ENCODE data around the gene ALG5.
A peak's percentile ranks its signal among the peaks of the same experiment; 100 is the strongest.

Gene ALG5, protein sequence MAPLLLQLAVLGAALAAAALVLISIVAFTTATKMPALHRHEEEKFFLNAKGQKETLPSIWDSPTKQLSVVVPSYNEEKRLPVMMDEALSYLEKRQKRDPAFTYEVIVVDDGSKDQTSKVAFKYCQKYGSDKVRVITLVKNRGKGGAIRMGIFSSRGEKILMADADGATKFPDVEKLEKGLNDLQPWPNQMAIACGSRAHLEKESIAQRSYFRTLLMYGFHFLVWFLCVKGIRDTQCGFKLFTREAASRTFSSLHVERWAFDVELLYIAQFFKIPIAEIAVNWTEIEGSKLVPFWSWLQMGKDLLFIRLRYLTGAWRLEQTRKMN

DNA sequence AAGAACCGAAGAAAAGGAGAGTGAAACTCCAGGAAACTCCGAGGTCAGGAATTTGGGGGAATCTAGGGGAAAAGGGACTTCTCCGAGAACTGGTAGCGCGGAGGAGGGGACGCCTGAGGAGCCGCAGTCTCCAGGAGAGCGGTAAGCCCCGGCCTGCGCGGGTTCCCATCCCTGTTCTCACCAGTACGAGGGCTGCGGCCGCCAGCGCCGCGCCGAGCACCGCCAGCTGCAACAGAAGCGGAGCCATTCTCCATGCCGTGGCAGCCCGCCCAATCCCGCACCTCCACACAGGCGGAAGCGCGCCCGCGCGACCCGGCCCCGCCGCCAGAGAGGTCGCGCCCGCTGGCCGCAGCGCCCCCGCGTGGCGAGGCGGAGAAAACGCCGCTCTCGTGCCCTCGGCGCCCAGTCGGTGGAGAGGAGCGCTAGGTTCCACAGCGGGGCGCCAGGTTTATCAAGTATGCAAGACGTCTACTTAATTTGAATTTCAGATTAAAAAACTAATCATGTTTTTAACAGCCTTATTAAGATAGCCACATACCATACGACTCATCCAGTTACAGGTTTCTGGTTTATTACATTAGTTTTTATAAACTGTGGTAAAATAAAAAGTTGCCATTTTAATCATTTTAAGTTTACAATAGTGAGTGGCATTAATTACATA, at the start of gene ALG5:
TSS of gene ALG5 (minus strand) at position 287 of the 661 bp plus-strand sequence. CDS start at position 247, 40 bp downstream.
- peak; percentile 79 for DNase-seq

DNA sequence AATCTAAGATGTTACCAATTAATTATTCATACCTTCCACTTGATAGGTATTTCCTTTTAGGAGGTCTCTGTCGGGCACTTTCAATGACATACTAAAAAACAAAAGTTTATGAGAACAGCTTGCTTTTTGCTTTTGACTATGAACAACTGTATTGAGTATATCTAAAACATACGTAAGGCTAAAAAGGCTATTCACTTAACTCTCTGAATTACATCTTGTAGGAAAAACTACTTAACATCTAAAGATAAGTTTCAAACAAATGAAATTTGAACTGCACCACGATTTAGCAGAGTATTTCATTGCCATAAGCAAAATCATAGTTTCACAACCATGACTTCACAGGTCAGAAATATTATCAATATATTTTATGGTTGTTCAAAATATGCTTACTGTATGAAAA, 48.7 kb upstream of the ALG5 start:
- no peak for DNase-seq

DNA sequence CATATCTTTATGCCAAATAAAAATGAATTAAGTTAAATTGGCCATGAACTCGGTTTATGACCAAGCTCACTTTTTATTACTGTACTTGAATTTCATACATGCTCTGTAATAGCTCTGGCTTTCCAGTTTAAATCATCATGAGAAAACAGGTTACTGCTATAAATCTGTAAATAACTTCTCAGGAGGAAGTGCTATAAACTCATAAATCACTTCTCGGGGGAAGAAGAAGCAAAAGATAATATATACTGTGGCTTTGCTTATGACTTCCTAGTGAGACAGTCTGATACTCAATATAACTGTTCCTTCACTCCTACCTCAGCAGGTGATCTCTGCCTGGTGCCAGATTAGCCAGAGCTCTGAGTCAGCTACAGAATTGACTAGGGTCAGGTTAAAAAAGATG, 47.9 kb upstream of the ALG5 start:
- no peak for DNase-seq

DNA sequence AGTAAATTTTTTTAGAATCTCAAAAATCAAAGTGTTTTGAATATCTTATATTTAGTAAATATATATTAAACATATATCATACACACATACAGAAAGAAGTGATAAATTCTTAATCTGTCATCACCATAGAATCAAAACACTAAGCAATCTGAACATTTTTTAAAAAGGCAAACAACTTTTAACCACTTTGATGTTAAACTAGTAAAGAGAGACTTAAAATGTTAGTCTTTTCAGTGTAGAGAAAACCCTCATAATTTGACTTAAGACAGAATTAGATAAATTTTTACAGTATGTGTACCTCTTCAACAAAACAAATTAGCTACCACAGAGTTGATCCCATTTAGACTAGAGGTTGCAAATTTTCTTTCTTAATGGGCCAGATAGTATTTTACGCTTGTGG, 46.9 kb upstream of the ALG5 start:
- no peak for DNase-seq

DNA sequence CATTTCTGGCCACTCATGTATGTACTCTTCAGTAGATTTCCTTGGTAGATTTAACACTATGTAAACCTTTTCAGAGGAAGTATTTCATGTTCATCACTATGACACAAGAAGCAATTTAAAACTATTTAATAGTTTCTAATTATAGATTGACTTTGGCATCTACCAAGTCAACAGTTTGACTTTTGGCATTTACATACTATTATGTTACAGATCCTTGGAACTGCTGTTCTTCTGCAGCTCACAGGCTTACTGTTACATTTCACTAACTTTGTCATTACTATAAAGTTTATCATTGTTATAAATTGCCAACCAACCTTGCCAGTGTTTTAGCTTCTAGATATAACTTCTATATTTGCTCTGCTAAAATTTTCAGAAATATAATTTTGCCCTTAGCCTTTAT, 41.6 kb upstream of the ALG5 start:
- no peak for DNase-seq

DNA sequence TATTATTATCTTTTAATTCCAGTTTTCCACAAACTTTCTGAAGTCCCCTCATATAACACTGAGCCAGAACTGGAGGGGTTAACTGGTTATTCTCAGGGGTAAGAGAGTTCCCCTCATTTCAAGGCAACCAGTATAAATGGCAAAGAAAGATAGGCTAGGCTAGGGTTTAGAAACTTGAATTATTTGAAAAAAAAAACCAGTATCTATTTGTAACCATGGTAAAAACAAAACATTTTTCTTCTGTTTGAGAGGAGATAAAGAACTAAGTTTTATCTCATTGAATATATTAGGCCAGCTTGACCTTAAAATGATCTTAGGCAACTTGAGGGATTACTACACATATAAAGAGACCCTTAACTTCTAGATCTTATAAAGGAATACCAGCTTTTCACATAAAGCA, 40.8 kb upstream of the ALG5 start:
- DNase-seq, result no peak

DNA sequence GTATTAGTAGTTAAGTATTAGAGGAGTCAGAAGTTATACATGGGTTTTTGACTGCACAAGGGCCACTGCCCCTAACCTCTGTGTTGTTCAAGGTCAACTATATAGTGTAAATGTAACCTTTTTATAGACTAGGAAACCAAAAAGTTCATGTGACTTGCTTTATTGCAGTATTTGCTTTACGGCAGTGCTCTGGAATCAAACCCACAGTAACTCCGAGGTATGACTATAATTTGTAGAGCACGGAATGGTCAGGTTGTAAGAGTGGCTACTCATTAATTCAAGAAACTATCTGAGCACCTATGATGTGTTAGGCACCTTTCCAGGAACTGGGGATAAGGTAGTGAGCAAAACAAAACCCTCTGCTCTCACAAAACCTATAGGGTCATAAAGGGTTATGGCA, 38.1 kb upstream of the ALG5 start:
- DNase-seq, result no peak

DNA sequence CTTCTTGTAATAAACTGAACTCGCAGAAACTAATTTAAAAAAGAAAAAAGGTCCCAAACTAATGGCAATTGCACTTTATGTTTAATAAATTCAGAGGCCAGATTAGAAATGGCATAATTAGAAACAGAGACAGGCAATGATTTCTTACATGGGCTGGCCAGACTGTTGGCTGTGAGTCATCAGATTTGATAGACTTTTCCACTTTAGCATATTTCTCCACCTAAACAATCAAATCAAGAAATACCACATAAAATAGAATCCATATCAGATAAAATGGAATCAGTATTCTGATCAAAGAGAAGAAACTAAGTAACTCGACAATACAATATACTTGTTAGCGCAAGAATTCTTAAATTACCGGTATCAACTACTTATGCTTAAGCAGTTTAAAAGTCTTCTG, 30.5 kb upstream of the ALG5 start:
- DNase-seq, result no peak

DNA sequence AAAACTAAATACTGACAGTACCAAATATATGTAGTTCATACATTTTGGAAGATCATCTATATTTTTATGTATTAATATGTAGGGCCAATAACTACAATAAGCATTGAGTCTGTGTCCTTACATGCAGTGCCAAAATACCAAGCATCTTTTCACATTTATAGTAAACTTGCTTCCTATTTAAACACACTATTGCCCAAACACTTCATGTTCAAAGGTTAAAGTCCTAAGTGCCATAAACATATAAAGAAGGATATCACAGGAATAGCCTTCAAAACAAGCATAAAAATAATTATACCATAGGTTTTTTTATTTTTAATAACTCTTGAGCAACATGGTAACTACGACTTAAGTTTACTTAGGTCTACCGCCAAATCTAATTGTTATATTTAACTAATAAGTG, 28.5 kb upstream of the ALG5 start:
- DNase-seq, result no peak

DNA sequence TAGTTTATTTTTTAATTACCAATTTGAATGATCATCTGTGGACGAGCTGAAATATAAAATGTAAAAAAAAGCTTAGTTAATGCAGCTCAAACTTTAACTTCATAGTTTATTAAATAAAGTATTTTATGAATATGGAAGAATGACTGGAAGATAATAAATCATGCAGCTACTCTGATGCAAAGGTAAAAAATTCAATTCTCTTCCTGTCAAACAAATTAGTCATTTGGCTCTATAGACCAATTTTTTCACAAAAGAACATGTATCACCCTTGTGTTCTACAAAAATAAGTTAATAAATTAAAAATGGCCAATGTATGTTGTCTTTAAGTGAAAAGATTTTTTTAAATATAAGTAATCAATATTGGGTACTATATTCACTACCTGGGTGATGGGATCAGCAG, 27.6 kb upstream of the ALG5 start:
- DNase-seq, result no peak

DNA sequence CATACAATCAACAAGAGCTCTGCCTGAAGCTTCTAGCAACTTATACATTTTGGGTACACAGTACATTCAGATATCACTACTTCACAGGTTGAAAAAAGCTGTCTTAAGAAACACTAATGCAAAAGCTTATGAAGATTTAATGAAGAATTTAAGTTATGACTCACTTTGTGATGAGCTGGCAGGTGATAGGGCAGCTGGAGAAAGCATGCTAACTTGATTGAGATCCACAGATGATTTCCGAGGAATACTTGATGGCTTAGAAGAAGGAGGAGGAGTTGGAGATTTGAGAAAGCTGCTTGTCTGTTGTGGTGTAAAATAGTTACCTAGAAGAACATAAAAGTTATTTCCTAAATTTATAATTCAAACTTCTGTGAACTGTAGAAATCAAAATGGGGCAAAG, 24.7 kb upstream of the ALG5 start:
- no peak for DNase-seq

DNA sequence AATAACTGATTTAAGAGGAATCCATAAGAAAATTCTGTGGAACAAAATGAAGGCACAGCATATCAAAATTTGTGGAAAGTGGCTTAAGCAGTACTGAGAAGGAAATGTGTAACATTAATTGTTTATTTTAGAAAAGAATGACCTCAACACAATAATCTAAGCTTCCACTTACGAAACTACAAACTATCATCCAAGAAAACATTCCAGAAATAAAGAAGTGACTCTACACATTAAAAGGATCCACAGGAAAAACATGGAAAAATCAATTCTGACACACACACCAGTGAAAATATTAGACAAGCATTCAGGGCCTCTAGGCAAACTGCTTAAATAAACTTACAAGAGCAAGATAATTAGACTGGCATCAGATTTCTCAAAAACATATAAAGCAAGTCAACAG, 15.5 kb upstream of the ALG5 start:
- DNase-seq, result no peak

DNA sequence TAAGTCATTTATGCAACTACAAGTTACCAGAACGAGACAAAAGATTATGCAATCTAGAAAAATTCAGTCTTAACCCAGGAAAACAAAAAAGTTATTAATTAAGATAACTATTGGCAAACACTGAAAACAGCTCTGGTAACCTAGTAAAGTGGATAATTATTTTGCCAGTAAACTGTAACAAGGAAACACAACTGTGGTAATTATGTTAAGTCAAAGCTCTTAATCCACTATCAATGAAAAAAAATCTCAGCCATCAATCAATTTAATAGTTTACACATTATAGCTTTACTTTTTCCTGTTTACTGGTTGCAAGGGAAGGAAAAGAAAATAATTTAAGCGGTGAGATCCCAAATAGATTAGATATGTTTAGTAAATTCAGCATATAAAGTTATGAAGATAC, 12.6 kb upstream of the ALG5 start:
- DNase-seq, result no peak

DNA sequence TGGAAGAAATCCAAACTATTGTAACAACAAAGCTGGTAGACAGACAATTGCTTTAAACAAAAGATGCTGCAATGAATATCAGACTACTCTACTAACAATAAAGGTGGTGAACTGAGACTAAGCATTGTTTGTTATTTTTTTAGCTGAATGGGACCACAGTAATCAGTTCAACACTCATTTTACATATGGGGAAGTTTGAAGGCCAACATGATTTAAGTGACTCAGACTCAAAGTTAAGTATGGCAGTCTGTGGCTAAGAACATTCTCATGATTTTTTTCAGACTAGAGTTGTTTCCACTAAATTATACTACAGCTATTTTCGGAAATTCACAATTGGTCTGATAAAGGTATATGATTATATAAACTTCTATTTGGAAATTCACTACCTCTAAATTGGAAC, 11.9 kb upstream of the ALG5 start:
- DNase-seq, result no peak

DNA sequence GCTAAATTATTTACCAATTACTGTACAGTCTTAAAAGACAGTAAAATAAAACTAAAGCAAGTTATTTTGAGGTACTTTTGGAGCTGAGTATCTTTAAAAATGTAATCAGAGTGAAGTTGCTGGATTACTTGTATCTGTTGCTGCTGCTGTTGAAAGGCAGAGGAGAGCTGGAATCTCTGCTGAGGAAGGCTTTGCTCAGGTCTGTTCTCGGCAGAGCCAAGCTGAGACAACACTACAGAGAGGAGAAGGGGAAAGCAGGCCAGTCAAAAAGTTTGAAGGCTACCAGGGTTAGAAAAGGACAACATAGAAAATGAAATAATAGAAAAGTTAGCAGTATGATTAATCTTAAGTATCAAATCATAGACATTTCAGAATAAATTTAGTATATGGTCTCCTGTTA, 11.3 kb upstream of the ALG5 start:
- no peak for DNase-seq

DNA sequence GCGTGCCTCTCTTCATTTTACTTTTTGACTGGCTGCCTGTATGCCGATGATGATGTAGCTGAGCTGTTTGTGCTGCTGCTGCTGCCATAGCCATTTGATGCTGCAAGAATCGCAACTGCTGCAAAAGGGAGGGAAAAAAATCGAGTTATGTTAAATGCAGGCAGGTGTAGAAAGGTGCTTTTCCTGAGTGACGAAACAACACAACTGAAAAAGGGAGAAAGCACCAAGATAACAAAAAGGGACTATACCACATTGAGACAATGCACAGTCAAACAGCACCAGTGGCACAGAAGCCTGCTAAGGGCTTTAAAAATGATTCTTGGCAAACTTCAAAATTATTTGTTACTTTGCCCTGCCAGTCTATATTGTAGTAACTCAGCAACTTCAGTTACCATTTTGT, 10.6 kb upstream of the ALG5 start:
- DNase-seq, result no peak

DNA sequence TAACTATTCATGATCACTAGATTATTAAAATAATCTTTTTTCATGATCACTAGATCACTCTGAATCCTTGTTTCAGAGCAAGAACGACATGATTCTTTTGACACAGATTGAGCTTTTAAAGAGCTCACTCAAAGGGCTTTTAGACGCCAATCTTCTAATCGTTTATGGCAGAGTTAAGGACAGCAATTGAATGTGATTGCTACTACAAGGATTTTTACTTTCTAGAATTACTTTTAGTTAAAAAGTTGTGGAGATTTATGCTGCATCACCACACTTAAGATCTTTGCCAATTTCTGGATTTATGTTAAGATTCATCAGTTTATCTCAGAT, 2.7 kb upstream of the ALG5 start:
- DNase-seq, result no peak

DNA sequence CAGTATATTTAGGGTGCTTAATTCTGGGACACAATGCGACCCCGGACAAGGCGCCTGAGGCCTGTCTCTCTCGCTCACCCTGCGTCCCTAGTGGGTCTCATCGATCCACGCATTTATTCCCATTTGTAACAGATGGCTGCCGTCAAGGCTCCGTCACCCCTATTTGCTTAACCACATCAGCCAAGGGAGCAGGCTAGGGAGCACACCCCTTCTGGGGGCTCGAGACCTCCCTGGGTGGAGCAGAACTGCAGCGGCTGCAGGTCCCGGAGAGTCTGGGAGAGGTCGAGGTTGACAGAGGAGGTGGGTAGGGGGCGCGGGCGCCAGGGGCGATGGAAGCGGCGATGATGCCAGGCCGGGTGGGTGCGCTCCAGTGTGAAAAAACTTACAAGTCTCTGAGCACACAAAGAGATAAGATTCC, 507 bp downstream of the ALG5 start:
- peak; percentile 28 for DNase-seq

DNA sequence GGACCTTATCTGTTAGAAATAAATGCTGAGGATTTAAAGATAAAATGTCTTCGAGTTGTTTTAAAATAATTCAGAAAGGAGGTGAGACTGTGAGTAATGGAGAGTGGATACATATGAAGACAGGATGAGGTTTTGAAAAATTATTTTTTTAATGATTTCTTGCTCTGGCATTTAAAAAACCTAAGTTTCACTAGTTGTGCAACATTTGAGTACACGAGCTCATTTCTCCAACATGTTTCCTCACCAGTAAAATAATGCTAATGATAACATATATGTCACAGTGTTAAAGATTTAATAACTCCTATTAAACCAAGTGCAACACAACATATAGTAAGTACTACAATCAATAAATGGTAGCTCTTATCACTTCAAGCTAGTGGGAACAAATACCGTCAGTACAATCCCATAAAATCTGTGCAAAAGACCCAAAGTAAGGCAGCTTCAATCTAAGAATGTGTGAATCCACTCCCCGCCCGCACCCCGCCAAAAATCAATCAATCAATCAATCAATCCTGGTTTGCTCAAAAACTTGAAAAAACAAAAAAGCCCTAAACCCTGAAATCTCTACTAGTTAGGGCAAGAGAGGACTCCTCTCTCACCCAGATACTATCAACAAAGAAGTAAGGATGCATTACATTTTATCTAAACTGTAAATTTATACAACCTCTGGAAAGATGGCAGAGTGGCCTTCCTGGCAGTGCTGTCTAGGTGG, 1.3 kb downstream of the ALG5 start:
- DNase-seq, result no peak

DNA sequence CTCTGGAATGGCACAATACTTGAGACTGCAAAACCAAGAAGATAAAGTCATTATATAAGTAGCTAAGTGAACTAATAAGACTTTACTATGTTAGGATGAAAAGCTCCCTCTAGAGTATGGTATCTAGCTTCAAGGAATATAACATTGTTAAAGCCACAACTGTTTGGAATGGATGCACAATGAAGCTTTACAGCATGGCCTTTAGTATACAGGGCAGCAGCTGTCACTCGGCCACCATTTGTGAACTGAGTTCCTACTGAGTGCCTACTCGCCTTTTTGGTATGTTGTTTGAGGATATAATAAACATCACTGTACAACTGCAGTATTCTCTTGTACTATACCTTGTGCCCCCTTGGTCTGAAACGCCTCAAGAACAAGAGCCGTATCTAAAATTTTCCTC, 6.8 kb downstream of the ALG5 start:
- no peak for DNase-seq

DNA sequence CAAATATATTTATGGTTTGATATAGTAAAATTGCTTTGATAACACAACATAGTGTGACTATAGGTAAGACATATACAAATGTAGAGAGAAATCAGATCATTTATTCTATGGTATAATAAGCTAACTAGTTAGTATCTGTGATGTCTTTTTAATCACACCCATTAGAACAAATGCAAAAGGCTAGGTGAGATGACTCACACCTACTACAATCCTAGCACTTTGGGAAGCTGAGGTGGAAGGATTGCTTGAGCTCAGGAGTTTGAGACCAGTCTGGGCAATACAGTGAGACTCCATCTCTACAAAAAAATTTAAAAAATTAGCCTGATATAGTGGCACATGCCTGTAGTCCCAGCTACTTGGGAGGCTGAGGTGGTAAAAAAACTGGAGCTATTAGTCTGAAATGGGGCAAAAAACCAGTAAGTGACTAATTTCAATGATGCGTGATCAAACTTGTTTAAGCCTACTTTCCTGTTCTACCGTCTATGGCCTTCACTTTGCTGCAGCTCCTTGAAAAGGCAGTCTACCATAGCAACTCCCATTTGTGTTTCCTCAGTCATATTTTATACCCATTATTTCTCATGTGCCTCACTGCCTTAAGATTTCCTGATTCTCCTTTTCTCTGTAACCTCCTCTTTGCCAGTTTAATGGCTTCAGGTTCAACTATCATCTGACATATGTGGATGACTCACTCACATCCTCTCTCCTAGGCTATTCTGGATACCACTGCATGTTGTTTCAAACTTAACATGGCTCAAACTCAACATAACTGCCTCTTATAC, 12.5 kb downstream of the ALG5 start:
- DNase-seq, result no peak

DNA sequence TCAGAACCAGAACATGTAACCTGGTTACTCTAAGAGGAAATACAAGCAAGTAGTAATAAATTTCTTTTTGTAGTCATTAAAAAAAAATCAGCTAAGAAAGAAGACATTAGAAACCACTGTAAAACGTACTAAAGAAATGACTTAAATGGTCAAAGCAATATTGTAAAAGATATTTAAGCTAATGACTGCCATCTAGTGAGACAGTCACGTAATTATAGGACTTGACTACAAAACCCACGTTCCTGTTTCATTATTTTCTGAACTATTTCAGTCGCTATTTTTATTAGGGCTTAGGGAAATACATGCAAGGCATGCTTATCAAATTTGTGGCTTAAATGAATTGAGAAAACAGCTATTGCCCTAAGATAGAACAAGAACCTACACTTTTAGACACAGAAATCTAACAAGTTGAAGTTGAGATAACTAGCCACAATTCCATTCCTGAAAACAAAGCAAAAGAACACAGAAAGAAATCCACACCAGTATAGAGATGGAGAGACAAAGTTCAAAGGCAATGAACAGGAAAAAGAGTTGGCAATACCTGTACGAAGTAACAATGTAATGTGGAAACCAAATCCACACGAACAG, 17.9 kb downstream of the ALG5 start:
- DNase-seq, result peak; percentile 26

DNA sequence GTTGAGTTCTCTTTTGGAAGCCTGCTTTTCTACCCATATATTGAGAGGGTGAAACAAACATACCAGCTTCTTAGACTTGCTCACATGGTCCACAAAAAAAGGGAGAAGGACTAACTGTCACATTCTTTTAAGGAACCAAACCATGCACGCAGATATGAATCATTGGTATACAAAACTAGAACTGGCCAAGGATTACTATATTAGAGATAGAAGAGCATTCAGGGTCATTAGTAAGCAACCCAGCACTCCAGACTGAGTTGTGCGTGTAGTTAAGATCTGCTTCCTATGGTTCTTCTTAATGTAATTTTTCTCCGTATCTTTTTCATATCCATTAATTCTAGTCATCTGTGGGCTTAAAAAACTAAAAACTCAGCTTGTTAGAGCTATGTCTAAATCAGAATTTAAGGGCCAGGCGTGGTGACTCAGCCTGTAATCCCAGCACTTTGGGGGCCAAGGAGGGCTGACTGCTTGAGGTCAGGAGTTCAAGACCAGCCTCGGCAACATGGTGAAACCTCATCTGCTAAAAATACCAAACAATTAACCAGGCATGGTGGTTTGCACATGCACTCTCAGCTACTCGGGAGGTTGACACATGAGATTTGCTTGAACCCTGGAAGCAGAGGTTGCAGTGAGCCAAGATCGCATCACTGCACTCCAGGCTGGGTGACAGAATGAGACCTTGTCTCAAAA, 19.6 kb downstream of the ALG5 start:
- DNase-seq, result no peak
